SK-N-SH (cell line): ENCODE data around the gene CYBRD1. TPM values are rescaled to one million over a fixed set of nuclear protein-coding genes. Genes with fewer than 3 reads are reported as not detected.

Experiments used
- CTCF ChIA-PET: fragments of 300-600, 350-600 bp; formaldehyde crosslinking; extraction: SDS; loops from one replicate; lab custom pipeline; 2021; lab: Yijun Ruan, JAX
- POLR2A ChIA-PET: fragments of 350-600 bp; sonication (Branson Sonifier 250); formaldehyde crosslinking; extraction: SDS; loops from one replicate; lab custom pipeline; 2020; ENCODE audit warnings: antibody characterized with exemption, inconsistent platforms; lab: Yijun Ruan, JAX
- DNase-seq: peaks from one replicate; pipeline ENCODE4 v3.0.0; 2012
- H2AFZ ChIP-seq: fragments of 200-600 bp; sonication (generic); 2 replicates; pipeline ENCODE4 v1.8.1; 2016; ENCODE audit warnings: antibody characterized with exemption, mild to moderate bottlenecking, low read depth
- H3F3A ChIP-seq: fragments of 200-600 bp; sonication (generic); replicated peaks from 2 replicates; pipeline ENCODE3; 2016; ENCODE audit warnings: antibody characterized with exemption, mild to moderate bottlenecking; ENCODE audit not compliant: insufficient read depth
- H3K27ac ChIP-seq, 2 experiments: fragments of 200-500 bp in 1 of 2; fragments of 200-600 bp in 1 of 2; sonication (Bioruptor generic) in 1 of 2; sonication (generic), shearing (Covaris generic) in 1 of 2; 2 replicates each; pipeline versions ENCODE4 v1.5.1 to v1.6.1; 2014 to 2016; ENCODE audit warnings: low read depth in 2 of 2, inconsistent platforms in 1 of 2, low read length in 1 of 2, mild to moderate bottlenecking in 1 of 2, mixed read lengths in 1 of 2
- H3K27me3 ChIP-seq: fragments of 200-600 bp; sonication (generic), shearing (Covaris generic); 2 replicates; pipeline ENCODE4 v1.6.1; 2016; ENCODE audit warnings: mixed run types; ENCODE audit not compliant: insufficient read depth
- H3K36me3 ChIP-seq, 2 experiments: fragments of 200-500 bp in 1 of 2; fragments of 200-600 bp in 1 of 2; sonication (Bioruptor generic) in 1 of 2; sonication (generic) in 1 of 2; replicated peaks in 1 of 2; 2 replicates each; pipeline versions ENCODE3 to v1.5.1; 2014 to 2016; ENCODE audit warnings: low read length in 1 of 2, mild to moderate bottlenecking in 1 of 2; ENCODE audit not compliant: insufficient read depth in 2 of 2, control insufficient read depth in 1 of 2
- H3K4me1 ChIP-seq, 2 experiments: fragments of 200-500 bp in 1 of 2; fragments of 200-600 bp in 1 of 2; sonication (Bioruptor generic) in 1 of 2; sonication (generic), shearing (Covaris generic) in 1 of 2; 2 replicates each; pipeline versions ENCODE4 v1.5.1 to v1.6.1; 2014 to 2016; ENCODE audit warnings: low read depth in 1 of 2, low read length in 1 of 2, mixed run types in 1 of 2; ENCODE audit not compliant: insufficient read depth in 2 of 2, control insufficient read depth in 1 of 2
- H3K4me2 ChIP-seq: fragments of 200-600 bp; sonication (generic), shearing (Covaris generic); 2 replicates; pipeline ENCODE4 v1.6.1; 2017; ENCODE audit warnings: mixed run types
- H3K4me3 ChIP-seq, 2 experiments: fragments of 200-500 bp in 1 of 2; fragments of 200-600 bp in 1 of 2; sonication (Bioruptor generic) in 1 of 2; sonication (generic), shearing (Covaris generic) in 1 of 2; 2 replicates each; pipeline versions ENCODE4 v1.5.1 to v1.8.1; 2014 to 2016; ENCODE audit warnings: low read depth in 2 of 2, inconsistent platforms in 1 of 2, low read length in 1 of 2, mild to moderate bottlenecking in 1 of 2, mixed read lengths in 1 of 2, moderate library complexity in 1 of 2
- H3K79me2 ChIP-seq: fragments of 200-600 bp; sonication (generic); 2 replicates; pipeline ENCODE4 v1.8.1; 2017; ENCODE audit warnings: mild to moderate bottlenecking; ENCODE audit not compliant: insufficient read depth
- H3K9ac ChIP-seq: fragments of 200-600 bp; sonication (generic); 2 replicates; pipeline ENCODE4 v1.6.1; 2017; ENCODE audit warnings: mixed run types
- H3K9me2 ChIP-seq: fragments of 200-600 bp; sonication (generic); 2 replicates; pipeline ENCODE4 v1.6.1; 2017; ENCODE audit warnings: mixed run types
- H3K9me3 ChIP-seq: fragments of 200-600 bp; sonication (generic); 2 replicates; pipeline ENCODE4 v1.6.1; 2017; ENCODE audit warnings: mixed run types, mild to moderate bottlenecking, moderate library complexity
- H4K20me1 ChIP-seq: fragments of 200-600 bp; sonication (generic); 2 replicates; pipeline ENCODE4 v1.6.1; 2017; ENCODE audit warnings: mild to moderate bottlenecking, mixed run types; ENCODE audit not compliant: insufficient read depth
- CHD2 ChIP-seq: fragments of 150-350 bp; IDR thresholded peaks from 2 replicates; pipeline ENCODE4 v1.6.1; 2018; ENCODE audit warnings: low read length; ENCODE audit not compliant: partially characterized antibody
- ELF1 ChIP-seq: IDR thresholded peaks from 2 replicates; pipeline ENCODE4 v1.4.0; 2012
- EZH2phosphoT487 ChIP-seq: fragments of 200-600 bp; sonication (generic); IDR thresholded peaks from 2 replicates; pipeline ENCODE4 v1.6.1; 2017; ENCODE audit warnings: low read depth, mixed run types, mild to moderate bottlenecking, antibody characterized with exemption, moderate library complexity, borderline replicate concordance
- FOXJ3 ChIP-seq: sonication (generic); formaldehyde crosslinking; IDR thresholded peaks from 2 replicates; pipeline ENCODE4 v1.5.1; 2020; ENCODE audit warnings: mild to moderate bottlenecking, missing genetic modification reagents
- FOXM1 ChIP-seq: IDR thresholded peaks from 2 replicates; pipeline ENCODE4 v1.4.0; 2012; ENCODE audit warnings: low read depth, mild to moderate bottlenecking
- GABPA ChIP-seq: IDR thresholded peaks from 2 replicates; pipeline ENCODE4 v1.4.0; 2012; ENCODE audit warnings: low read depth, mild to moderate bottlenecking
- MXI1 ChIP-seq: IDR thresholded peaks from 2 replicates; pipeline ENCODE4 v1.6.1; 2012; ENCODE audit warnings: mild to moderate bottlenecking, low read depth, low read length, improper control_type of control experiment
- NFIC ChIP-seq: IDR thresholded peaks from 2 replicates; pipeline ENCODE4 v1.4.0; 2012; ENCODE audit warnings: borderline replicate concordance
- PBX3 ChIP-seq: IDR thresholded peaks from 2 replicates; pipeline ENCODE4; 2012
- POLR2AphosphoS5 ChIP-seq: IDR thresholded peaks from 2 replicates; pipeline ENCODE4 v1.6.1; 2012; ENCODE audit warnings: low read depth, low read length
- RXRA ChIP-seq: IDR thresholded peaks from 2 replicates; pipeline ENCODE4 v1.4.0; 2012; ENCODE audit warnings: low read depth, mild to moderate bottlenecking, borderline replicate concordance
- SIN3A ChIP-seq: IDR thresholded peaks from 2 replicates; pipeline ENCODE4 v1.6.1; 2012; ENCODE audit warnings: low read depth, mild to moderate bottlenecking, low read length, moderate library complexity, borderline replicate concordance
- SMC3 ChIP-seq: IDR thresholded peaks from 2 replicates; pipeline ENCODE4 v1.6.1; 2012; ENCODE audit warnings: low read depth, low read length, improper control_type of control experiment
- TCF12 ChIP-seq: IDR thresholded peaks from 2 replicates; pipeline ENCODE4 v1.4.0; 2012
- USF2 ChIP-seq: fragments of 150-350 bp; IDR thresholded peaks from 2 replicates; pipeline ENCODE4 v1.6.1; 2017; ENCODE audit warnings: antibody characterized with exemption, low read length, low read depth, borderline replicate concordance
- WGBS: methylation state at CpG from one replicate; pipeline ENCODE4 v1.1.6; 2017; ENCODE audit warnings: low lambda C conversion rate; 5-methylcytosine and 5-hydroxymethylcytosine counted together
- polyA plus RNA-seq, 3 experiments: library from polyadenylated mRNA; depleted of rRNA; stranded (reverse); fragments of >200 nt; gene quantifications; 2 replicates each; pipeline ENCODE4 v1.2.3, GENCODE V29; 2012
- TF ChIP-seq, protein P1 (sequence below): fragments of 150-350 bp; IDR thresholded peaks from 2 replicates; pipeline ENCODE4 v1.6.1; 2016; ENCODE audit warnings: mild to moderate bottlenecking, low read depth, low read length
- TF ChIP-seq, protein P2 (sequence below): IDR thresholded peaks from 2 replicates; pipeline ENCODE4 v1.4.0; 2012; ENCODE audit warnings: low read depth, borderline replicate concordance

CYBRD1 gene
- polyA plus RNA-seq, 1 of the 3 experiments (the other 2 are of a cell fraction): 21.1 TPM

DNA sequence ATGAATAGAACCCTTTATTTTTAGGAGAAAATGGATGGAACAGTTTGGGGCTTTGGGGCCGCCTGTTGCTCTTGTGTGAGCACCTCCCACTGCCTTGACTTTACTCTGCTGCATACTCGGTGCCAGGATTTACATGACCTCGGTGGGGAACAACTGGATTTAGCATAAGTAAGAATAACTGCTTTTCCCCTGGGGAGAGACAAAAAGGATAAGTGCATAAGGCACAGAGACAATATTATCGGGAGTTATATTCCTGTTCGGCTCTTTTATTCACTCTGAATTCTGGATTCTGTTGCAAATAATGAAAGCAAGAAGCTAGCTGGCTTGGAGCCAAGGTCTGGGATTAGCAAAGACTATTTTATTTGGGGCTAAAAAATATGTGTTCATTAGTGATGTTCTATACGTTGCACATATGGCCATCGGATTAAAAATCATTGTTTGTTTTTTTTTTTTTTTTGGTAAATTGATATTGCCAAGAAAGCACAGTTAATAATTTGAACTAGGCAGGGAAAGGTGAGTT, 69.8 kb downstream of the CYBRD1 start:
- ChIA-PET POLR2A (no interaction called here), CTCF (interaction anchor here (0.8 kb wide), 1 partner anchor 521 kb away, joined by 3 read pairs; no protein-coding TSS in a partner anchor)
- H3K36me3 ChIP-seq: no peaks in the 10 kb centered on the region
- no peaks in the 10 kb centered on the region for H4K20me1 ChIP-seq
- TF ChIP-seq ELF1: no peak
- TF ChIP-seq, protein P1, sequence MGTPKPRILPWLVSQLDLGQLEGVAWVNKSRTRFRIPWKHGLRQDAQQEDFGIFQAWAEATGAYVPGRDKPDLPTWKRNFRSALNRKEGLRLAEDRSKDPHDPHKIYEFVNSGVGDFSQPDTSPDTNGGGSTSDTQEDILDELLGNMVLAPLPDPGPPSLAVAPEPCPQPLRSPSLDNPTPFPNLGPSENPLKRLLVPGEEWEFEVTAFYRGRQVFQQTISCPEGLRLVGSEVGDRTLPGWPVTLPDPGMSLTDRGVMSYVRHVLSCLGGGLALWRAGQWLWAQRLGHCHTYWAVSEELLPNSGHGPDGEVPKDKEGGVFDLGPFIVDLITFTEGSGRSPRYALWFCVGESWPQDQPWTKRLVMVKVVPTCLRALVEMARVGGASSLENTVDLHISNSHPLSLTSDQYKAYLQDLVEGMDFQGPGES: no peak
- no peak for TF ChIP-seq SIN3A
- TF ChIP-seq, protein P2, sequence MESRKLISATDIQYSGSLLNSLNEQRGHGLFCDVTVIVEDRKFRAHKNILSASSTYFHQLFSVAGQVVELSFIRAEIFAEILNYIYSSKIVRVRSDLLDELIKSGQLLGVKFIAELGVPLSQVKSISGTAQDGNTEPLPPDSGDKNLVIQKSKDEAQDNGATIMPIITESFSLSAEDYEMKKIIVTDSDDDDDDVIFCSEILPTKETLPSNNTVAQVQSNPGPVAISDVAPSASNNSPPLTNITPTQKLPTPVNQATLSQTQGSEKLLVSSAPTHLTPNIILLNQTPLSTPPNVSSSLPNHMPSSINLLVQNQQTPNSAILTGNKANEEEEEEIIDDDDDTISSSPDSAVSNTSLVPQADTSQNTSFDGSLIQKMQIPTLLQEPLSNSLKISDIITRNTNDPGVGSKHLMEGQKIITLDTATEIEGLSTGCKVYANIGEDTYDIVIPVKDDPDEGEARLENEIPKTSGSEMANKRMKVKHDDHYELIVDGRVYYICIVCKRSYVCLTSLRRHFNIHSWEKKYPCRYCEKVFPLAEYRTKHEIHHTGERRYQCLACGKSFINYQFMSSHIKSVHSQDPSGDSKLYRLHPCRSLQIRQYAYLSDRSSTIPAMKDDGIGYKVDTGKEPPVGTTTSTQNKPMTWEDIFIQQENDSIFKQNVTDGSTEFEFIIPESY: no peak
- TF ChIP-seq CHD2: no peak
- TF ChIP-seq NFIC: no peak
- TF ChIP-seq EZH2phosphoT487: no peak
- no peak for TF ChIP-seq TCF12
- no peak for TF ChIP-seq FOXM1
- no peak for TF ChIP-seq SMC3
- no peak for TF ChIP-seq PBX3
- no peaks in the 10 kb centered on the region for H3K27me3 ChIP-seq
- H3K9me3 ChIP-seq: no peaks in the 10 kb centered on the region
- no peak overlapping the region for H2AFZ ChIP-seq
- 0 out of 4 replicates have a peak, but pooled peaks cover 0 to 5% of the 10 kb centered on the region in 2 experiments for H3K4me1 ChIP-seq
- no peaks in the 10 kb centered on the region for H3K9me2 ChIP-seq
- no peaks in the 10 kb centered on the region for H3K79me2 ChIP-seq
- no peak overlapping the region for H3K9ac ChIP-seq
- H3F3A ChIP-seq: no peaks in the 10 kb centered on the region
- WGBS: 56% methylated on average over 7 of the region's 7 CpGs
- DNase-seq: no peak
- H3K4me2 ChIP-seq: no peak overlapping the region
- H3K4me3 ChIP-seq: no peak overlapping the region
- H3K27ac ChIP-seq: no peak overlapping the region

DNA sequence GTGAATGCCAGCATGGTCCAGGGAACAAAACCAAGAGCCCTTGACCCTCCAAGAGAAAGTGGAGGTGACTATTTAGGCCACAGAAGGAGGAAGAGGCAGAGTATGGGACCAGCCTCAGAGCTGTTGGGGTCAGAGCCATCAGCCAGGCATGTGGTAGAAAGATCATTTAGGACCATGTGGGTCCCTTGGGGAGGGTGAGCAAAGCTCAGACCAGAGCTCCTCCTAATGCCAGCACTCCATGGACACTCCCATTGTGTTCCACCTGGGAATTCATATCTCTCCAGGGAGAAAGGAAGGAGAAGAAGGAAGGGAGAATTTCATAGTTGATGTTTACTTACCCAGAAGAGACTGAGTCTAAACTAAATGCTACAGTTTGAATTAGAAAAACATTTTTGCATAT, 73.2 kb downstream of the CYBRD1 start:
- Histone ChIP-seq H3K4me2 (no peak overlapping the region), H3K36me3 (no peaks in the 10 kb centered on the region), H3F3A (no peaks in the 10 kb centered on the region), H3K9me2 (no peaks in the 10 kb centered on the region), H3K79me2 (no peaks in the 10 kb centered on the region), H3K27ac (peak overlapping the region in 1 of 2 experiments; percentile 58; a peak in 2 of 4 replicates), H2AFZ (0 out of 2 replicates have a peak overlapping the region, but pooled peaks have one; percentile 35), H3K9ac (no peak overlapping the region), H4K20me1 (no peaks in the 10 kb centered on the region), H3K27me3 (no peaks in the 10 kb centered on the region), H3K4me3 (no peak overlapping the region), H3K9me3 (no peaks in the 10 kb centered on the region), H3K4me1 (0 out of 4 replicates have a peak, but pooled peaks cover 0 to 5% of the 10 kb centered on the region in 2 experiments)
- TF ChIP-seq RXRA (no peak), MXI1 (no peak), POLR2AphosphoS5 (no peak), USF2 (no peak), FOXJ3 (CRISPR knock-in tag) (no peak), TCF12 (no peak), GABPA (no peak), SIN3A (no peak)
- TF ChIP-seq, protein P1: no peak
- TF ChIP-seq, protein P2: no peak
- DNase-seq: no peak
- ChIA-PET CTCF (interaction anchor here (1.0 to 1.8 kb wide), 4 partner anchors 22 to 532 kb away, joined by 3 to 5 read pairs (median 4); partner anchors contain the start of gene DLX2), POLR2A (no interaction called here)
